Prostate gland (tissue), 2 donors: ENCODE measurements around the gene FBXL19. TPM values are rescaled to one million over a fixed set of nuclear protein-coding genes. Genes with fewer than 3 reads are reported as not detected.

ENCODE experiments used
- DNase-seq: peaks from one replicate; pipeline ENCODE4 v3.0.0-alpha.2; 2019; ENCODE audit warnings: low spot score
- H3K27ac ChIP-seq, 2 donors: fragments of 200-600 bp; sonication (generic); 2 replicates each; pipeline ENCODE4 v1.5.1; 2017 to 2019
- H3K27me3 ChIP-seq: fragments of 200-600 bp; sonication (generic); replicated peaks from 2 replicates; pipeline ENCODE4 v1.5.1; 2019; ENCODE audit not compliant: insufficient read depth
- H3K36me3 ChIP-seq, 2 donors: fragments of 200-600 bp; sonication (generic); 1 replicate in 1 of 2; 2 replicates in 1 of 2; pipeline versions ENCODE4 v1.5.1 to v1.8.1; 2017 to 2019
- H3K4me1 ChIP-seq: fragments of 200-600 bp; sonication (generic); replicated peaks from 2 replicates; pipeline ENCODE4 v1.5.1; 2019
- H3K4me3 ChIP-seq, 2 donors: fragments of 200-600 bp; sonication (generic); 2 replicates each; pipeline ENCODE4 v1.5.1; 2017 to 2019
- H3K9me3 ChIP-seq: fragments of 200-600 bp; sonication (generic); 2 replicates; pipeline ENCODE4 v1.5.1; 2017
- CTCF ChIP-seq, 4 experiments: fragments of 200-600 bp in 2 of 4; fragments of 450-650 bp in 2 of 4; sonication (generic) in 2 of 4; IDR thresholded peaks; 1 replicate in 3 of 4; 2 replicates in 1 of 4; pipeline ENCODE4 v1.5.1; 2016 to 2019; ENCODE audit warnings: antibody characterized with exemption in 4 of 4, mild to moderate bottlenecking in 2 of 4, moderate library complexity in 2 of 4
- POLR2A ChIP-seq: fragments of 450-650 bp; IDR thresholded peaks from one replicate; pipeline ENCODE4 v1.6.1; 2016; ENCODE audit warnings: antibody characterized with exemption, mild to moderate bottlenecking
- POLR2AphosphoS5 ChIP-seq: sonication (generic); formaldehyde crosslinking; IDR thresholded peaks from one replicate; pipeline ENCODE4 v1.6.1; 2017; ENCODE audit warnings: antibody characterized with exemption
- WGBS: methylation state at CpG from one replicate; pipeline ENCODE4 v1.1.5; 2018; 5-methylcytosine and 5-hydroxymethylcytosine counted together
- intact Hi-C: fragments of 100-400 bp; cut with DNase I; formaldehyde crosslinking; loops from one replicate; pipeline ENCODE4 v1.14.2; 2022
- total RNA-seq, 2 donors: library from RNA; depleted of rRNA; stranded (reverse); fragments of >200 nt; gene quantifications; one replicate each; pipeline ENCODE4 v1.1.0, GENCODE V29; 2016

FBXL19 gene
- total RNA-seq, 2 donors from 2014 or later, result 23.5 to 125 TPM

- Histone ChIP-seq H3K27me3 (no peaks in the 10 kb centered on the region), H3K9me3 (no peaks in the 10 kb centered on the region), H3K4me3 (no peak overlapping the region), H3K36me3 (peaks cover 0 to 7% of the 10 kb centered on the region in 2 donors), H3K27ac (peak overlapping the region in 1 of 2 donors; percentile 14), H3K4me1 (no peaks in the 10 kb centered on the region)
- DNase-seq, result peak; percentile 81
- WGBS, result 45% methylated on average over 15 of the region's 15 CpGs
- TF ChIP-seq POLR2AphosphoS5 (peak; percentile 62), CTCF (IDR thresholded peaks at IDR 0.05) (no peak)
- intact Hi-C loops, result no loop called here
Observed at GRCh38 chr16:30927789-30928378, 4.5 kb downstream of the FBXL19 start.

GRCh38 chr16:30928390-30928789 lies 5.0 kb downstream of the FBXL19 start:
- Histone ChIP-seq H3K27me3 (no peaks in the 10 kb centered on the region), H3K36me3 (peaks cover 0 to 7% of the 10 kb centered on the region in 2 donors), H3K27ac (no peak overlapping the region), H3K4me1 (no peaks in the 10 kb centered on the region), H3K9me3 (no peaks in the 10 kb centered on the region), H3K4me3 (no peak overlapping the region)
- WGBS, result 70% methylated on average over 11 of the region's 11 CpGs
- intact Hi-C loops, result no loop called here
- DNase-seq, result no peak
- no peak for TF ChIP-seq POLR2A
- no peak for TF ChIP-seq POLR2AphosphoS5
- no peak for TF ChIP-seq CTCF (IDR thresholded peaks at IDR 0.05)

- WGBS, result 79% methylated on average over 7 of the region's 7 CpGs
- TF ChIP-seq POLR2AphosphoS5 (no peak), CTCF (IDR thresholded peaks at IDR 0.05) (no peak), POLR2A (no peak)
- intact Hi-C loops, result no loop called here
- peaks cover 0 to 7% of the 10 kb centered on the region in 2 donors for H3K36me3 ChIP-seq
- no peak overlapping the region for H3K4me3 ChIP-seq
- no peaks in the 10 kb centered on the region for H3K4me1 ChIP-seq
- no peaks in the 10 kb centered on the region for H3K9me3 ChIP-seq
- H3K27ac ChIP-seq, result no peak overlapping the region
- H3K27me3 ChIP-seq, result no peaks in the 10 kb centered on the region
- no peak for DNase-seq
Observed at GRCh38 chr16:30929167-30929566, 5.8 kb downstream of the FBXL19 start.

GRCh38 chr16:30930160-30930571 lies 6.8 kb downstream of the FBXL19 start:
- no peaks in the 10 kb centered on the region for H3K4me1 ChIP-seq
- intact Hi-C loops, result no loop called here
- no peak overlapping the region for H3K4me3 ChIP-seq
- H3K36me3 ChIP-seq, result peaks cover 0 to 7% of the 10 kb centered on the region in 2 donors
- no peaks in the 10 kb centered on the region for H3K9me3 ChIP-seq
- H3K27ac ChIP-seq, result no peak overlapping the region
- no peaks in the 10 kb centered on the region for H3K27me3 ChIP-seq
- 88% methylated on average over 30 of the region's 35 CpGs for WGBS
- no peak for DNase-seq
- no peak for TF ChIP-seq POLR2A
- no peak for TF ChIP-seq CTCF (IDR thresholded peaks at IDR 0.05)
- no peak for TF ChIP-seq POLR2AphosphoS5

- intact Hi-C loops, result no loop called here
- Histone ChIP-seq H3K4me1 (no peaks in the 10 kb centered on the region), H3K27me3 (no peaks in the 10 kb centered on the region), H3K9me3 (no peaks in the 10 kb centered on the region), H3K27ac (no peak overlapping the region), H3K4me3 (no peak overlapping the region), H3K36me3 (peaks cover 0 to 7% of the 10 kb centered on the region in 2 donors)
- no peak for DNase-seq
- 74% methylated on average over 12 of the region's 12 CpGs for WGBS
- no peak for TF ChIP-seq POLR2AphosphoS5
- TF ChIP-seq CTCF (IDR thresholded peaks at IDR 0.05), result no peak
Observed at GRCh38 chr16:30931068-30931650, 7.8 kb downstream of the FBXL19 start.
